GM12878 (cell line): ENCODE results near the gene MAP4K5. TPM values are rescaled to one million over a fixed set of nuclear protein-coding genes. Genes with fewer than 3 reads are reported as not detected.

ENCODE experiments used
- ATAC-seq: fragments of 200-7000 bp; cut with Tn5 transposase; 3 replicates; pipeline ENCODE4 v1.9.1; 2020; ENCODE audit warnings: mild to moderate bottlenecking, moderate library complexity
- BruUV-seq: library from RNA; stranded (reverse); fragments of 400-500 nt; replicated peaks from 2 replicates; lab custom pipeline; 2021; lab: Mats Ljungman, UMichigan
- CTCF ChIA-PET: fragments of 300-600 bp; sonication (Branson Sonifier 250); formaldehyde crosslinking; extraction: SDS; loops from one replicate; lab custom pipeline; 2021; ENCODE audit warnings: inconsistent platforms; lab: Yijun Ruan, JAX
- POLR2A ChIA-PET: fragments of 350-600 bp; formaldehyde crosslinking; extraction: SDS; loops from one replicate; lab custom pipeline; 2021; ENCODE audit warnings: inconsistent platforms; lab: Charles Lee
- RAD21 ChIA-PET: fragments of 300-600 bp; sonication (Branson Sonifier 250); formaldehyde crosslinking; loops from one replicate; lab custom pipeline; 2023; ENCODE audit warnings: antibody characterized with exemption; ENCODE audit not compliant: unreplicated experiment; lab: Charles Lee
- SMC1A ChIA-PET: fragments of 300-600 bp; sonication (Branson Sonifier 250); formaldehyde crosslinking; loops from one replicate; lab custom pipeline; 2023; ENCODE audit not compliant: unreplicated experiment, uncharacterized antibody; lab: Charles Lee
- DNase-seq: peaks from one replicate; pipeline ENCODE4 v3.0.0-alpha.2; 2011; ENCODE audit warnings: low read depth, low spot score
- FAIRE-seq: peaks from 3 replicates; lab custom pipeline; 2011; peaks lifted over from hg19 to GRCh38; lab: Jason Lieb, UNC
- H2AFZ ChIP-seq: 2 replicates; pipeline ENCODE4 v1.6.0; 2011; ENCODE audit warnings: low read depth, low read length, control low read depth; ENCODE audit not compliant: control insufficient read depth
- H3K27ac ChIP-seq: 2 replicates; pipeline ENCODE4 v1.5.1; 2011; ENCODE audit warnings: control low read depth; ENCODE audit not compliant: control insufficient read depth, insufficient read depth
- H3K27me3 ChIP-seq, 2 experiments: replicated peaks in 1 of 2; 2 replicates each; pipeline versions ENCODE4 v1.6.0 to v1.6.1; 2011; ENCODE audit warnings: low read length in 1 of 2; ENCODE audit not compliant: control insufficient read depth in 2 of 2, insufficient read depth in 2 of 2
- H3K36me3 ChIP-seq, 2 experiments: 2 replicates each; pipeline ENCODE4 v1.5.1; 2011; ENCODE audit warnings: low read length in 1 of 2; ENCODE audit not compliant: control insufficient read depth in 2 of 2, insufficient read depth in 2 of 2
- H3K4me1 ChIP-seq: 2 replicates; pipeline ENCODE4 v1.6.1; 2011; ENCODE audit warnings: mild to moderate bottlenecking, low read length, moderate library complexity, mixed read lengths; ENCODE audit not compliant: control insufficient read depth, insufficient read depth
- H3K4me2 ChIP-seq: 2 replicates; pipeline ENCODE4 v1.6.0; 2011; ENCODE audit warnings: control low read depth; ENCODE audit not compliant: control insufficient read depth, insufficient read depth
- H3K4me3 ChIP-seq: fragments of 200-600 bp; sonication (generic); 2 replicates; pipeline ENCODE4 v1.5.1; 2016
- H3K79me2 ChIP-seq: 2 replicates; pipeline ENCODE4 v1.6.0; 2011; ENCODE audit warnings: low read length; ENCODE audit not compliant: control insufficient read depth, insufficient read depth
- H3K9ac ChIP-seq: 2 replicates; pipeline ENCODE4 v1.8.0; 2011; ENCODE audit warnings: low read length, control low read depth, mixed read lengths; ENCODE audit not compliant: control insufficient read depth, insufficient read depth
- H3K9me3 ChIP-seq: replicated peaks from 3 replicates; pipeline ENCODE4 v1.5.1; 2011; ENCODE audit warnings: mild to moderate bottlenecking, low read length; ENCODE audit not compliant: control insufficient read depth, insufficient read depth
- H4K20me1 ChIP-seq: 2 replicates; pipeline ENCODE4 v1.6.0; 2011; ENCODE audit not compliant: control insufficient read depth, insufficient read depth
- CREB1 ChIP-seq: IDR thresholded peaks from 2 replicates; pipeline ENCODE4 v1.6.1; 2012; ENCODE audit warnings: low read depth, mild to moderate bottlenecking, inconsistent platforms
- CUX1 ChIP-seq: IDR thresholded peaks from 2 replicates; pipeline ENCODE4 v1.6.1; 2012; ENCODE audit warnings: improper control_type of control experiment, low read depth, low read length; ENCODE audit not compliant: insufficient replicate concordance
- ESRRA ChIP-seq: IDR thresholded peaks from 2 replicates; pipeline ENCODE4 v1.6.1; 2012; ENCODE audit warnings: mild to moderate bottlenecking, low read length, improper control_type of control experiment
- FOXM1 ChIP-seq: IDR thresholded peaks from 2 replicates; pipeline ENCODE4 v1.6.1; 2012; ENCODE audit warnings: low read depth, mild to moderate bottlenecking, inconsistent platforms, low read length, moderate library complexity
- GABPA ChIP-seq: IDR thresholded peaks from 2 replicates; pipeline ENCODE4 v1.6.1; 2014; ENCODE audit warnings: antibody characterized with exemption, low read depth, mild to moderate bottlenecking, inconsistent platforms
- NBN ChIP-seq: fragments of 450-650 bp; IDR thresholded peaks from 2 replicates; pipeline ENCODE4 v1.6.1; 2016
- NFIC ChIP-seq: IDR thresholded peaks from 2 replicates; pipeline ENCODE4 v1.6.1; 2012; ENCODE audit warnings: low read depth, mild to moderate bottlenecking, inconsistent platforms, low read length, moderate library complexity
- NR2C2 ChIP-seq: IDR thresholded peaks from 2 replicates; pipeline ENCODE4 v1.6.1; 2011; ENCODE audit warnings: borderline replicate concordance, low read depth; ENCODE audit not compliant: control insufficient read depth, insufficient read length
- SMC3 ChIP-seq: IDR thresholded peaks from 2 replicates; pipeline ENCODE4 v1.6.1; 2011; ENCODE audit warnings: low read length, improper control_type of control experiment, borderline replicate concordance
- SREBF1 ChIP-seq: IDR thresholded peaks from 2 replicates; pipeline ENCODE4 v1.6.1; 2012; ENCODE audit warnings: mild to moderate bottlenecking, low read length
- USF2 ChIP-seq: IDR thresholded peaks from 2 replicates; pipeline ENCODE4 v1.6.1; 2011; ENCODE audit warnings: low read depth, low read length, improper control_type of control experiment, borderline replicate concordance
- WGBS: methylation state at CpG from one replicate; pipeline ENCODE4 v1.1.6; 2016; ENCODE audit warnings: low lambda C conversion rate; ENCODE audit not compliant: insufficient replicate concordance, insufficient coverage; ENCODE audit errors: missing lambda C conversion rate; 5-methylcytosine and 5-hydroxymethylcytosine counted together
- in situ Hi-C: fragments of 300-500 bp; cut with MboI; formaldehyde crosslinking; loops from 9 replicates; pipeline ENCODE4 v1.14.3; 2018; ENCODE audit warnings: mixed read lengths
- intact Hi-C: fragments of 100-400 bp; cut with micrococcal nuclease; formaldehyde crosslinking; loops from one replicate; pipeline ENCODE4 v1.14.2; 2022; ENCODE audit not compliant: unreplicated experiment
- polyA plus RNA-seq, 11 experiments: library from polyadenylated mRNA; depleted of rRNA in 4 of 11; unstranded in 6 of 11; stranded (reverse) in 5 of 11; fragments of >200 nt; fragmentation: Nextera tagmentation in 4 of 11; fragmentation: Illumina TruSeq in 1 of 11; extraction: Ambion mirVana in 4 of 11; extraction: Trizol in 1 of 11; gene quantifications; 1 replicate in 1 of 11; 2 replicates in 10 of 11; pipeline versions ENCODE4 v1.2.1 to v1.2.3, GENCODE V29; 2011 to 2016; ENCODE audit warnings: inconsistent platforms in 2 of 11, missing spikeins in 2 of 11, low read depth in 1 of 11
- total RNA-seq, 4 experiments: library from RNA; depleted of rRNA in 3 of 4; stranded (reverse); fragments of >200 nt in 3 of 4; fragmentation: Illumina TruSeq in 1 of 4; extraction: Trizol in 1 of 4; gene quantifications; 2 replicates each; pipeline versions ENCODE4 v1.2.1 to v1.2.3, GENCODE V29; 2013 to 2021
- TF ChIP-seq, protein P1 (sequence below): fragments of 150-350 bp; IDR thresholded peaks from 2 replicates; pipeline ENCODE4 v1.6.1; 2016; ENCODE audit warnings: low read depth, low read length

MAP4K5 gene
- total and polyA plus RNA-seq, 10 of the 15 experiments (the other 5 are each of a cell fraction or from before 2014, with no cell fraction given) = 9.1 to 41.3 (median 30.1) TPM

DNA sequence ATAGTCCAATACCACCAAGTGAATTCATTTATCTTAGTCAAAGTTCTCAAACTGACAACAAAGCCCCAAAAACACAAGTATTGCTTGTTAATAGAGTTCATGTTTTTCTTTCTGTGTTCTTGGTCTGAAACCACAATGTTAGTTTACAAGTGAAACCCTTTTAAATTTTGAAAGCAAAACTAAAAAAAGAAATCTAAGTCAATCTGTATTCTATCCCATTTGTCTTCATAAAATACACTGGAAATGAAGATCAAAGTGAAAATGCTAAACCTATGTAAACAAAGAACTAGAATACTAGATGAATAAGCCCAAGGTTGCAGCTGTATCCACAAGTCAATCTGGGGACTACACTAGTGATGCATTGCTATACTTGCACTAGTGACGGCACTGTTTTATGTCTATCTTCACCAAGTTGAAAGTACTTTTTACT, 10.4 kb downstream of the MAP4K5 start:
- ChIA-PET SMC1A (interaction anchor here (0.9 to 1.6 kb wide), 6 partner anchors 10 to 254 kb away, joined by 3 to 7 read pairs (median 4); no protein-coding TSS in a partner anchor), RAD21 (interaction anchor here (1.0 to 3.3 kb wide), 4 partner anchors 10 to 200 kb away, joined by 3 to 13 read pairs (median 6); partner anchors contain the start of gene MAP4K5), CTCF (interaction anchor here (0.6 to 2.2 kb wide), 8 partner anchors 10 to 301 kb away, joined by 3 to 11 read pairs (median 6); partner anchors contain the start of gene MAP4K5), POLR2A (interaction anchor here (0.7 kb wide), 1 partner anchor 8 kb away, joined by 4 read pairs; no protein-coding TSS in a partner anchor)
- no peak for DNase-seq
- FAIRE-seq = peak; percentile 92
- BruUV-seq = no TSS peak
- H3K27me3 ChIP-seq = no peaks in the 10 kb centered on the region
- intact Hi-C loops = loop anchor here (2.0 kb wide), 1 partner anchor 123 kb away; no protein-coding TSS in a partner anchor
- H3K36me3 ChIP-seq = peaks cover 0 to 2% of the 10 kb centered on the region in 2 experiments; a peak in 1 of 4 replicates
- H3K4me2 ChIP-seq = peak overlapping the region; percentile 66
- peaks cover 38% of the 10 kb centered on the region for H3K4me1 ChIP-seq
- 0% methylated on average over 1 of the region's 1 CpG for WGBS
- no peak overlapping the region for H3K9ac ChIP-seq
- no peaks in the 10 kb centered on the region for H4K20me1 ChIP-seq
- peak overlapping the region; percentile 81; the same call in 1 of the 2 replicates for H3K27ac ChIP-seq
- H3K79me2 ChIP-seq = peaks cover 54% of the 10 kb centered on the region
- no peaks in the 10 kb centered on the region for H3K9me3 ChIP-seq
- no peak overlapping the region for H3K4me3 ChIP-seq
- in situ Hi-C loops = no loop called here
- no peak overlapping the region for H2AFZ ChIP-seq
- ATAC-seq = peak; percentile 82
- TF ChIP-seq CUX1 = no peak
- TF ChIP-seq, protein P1, sequence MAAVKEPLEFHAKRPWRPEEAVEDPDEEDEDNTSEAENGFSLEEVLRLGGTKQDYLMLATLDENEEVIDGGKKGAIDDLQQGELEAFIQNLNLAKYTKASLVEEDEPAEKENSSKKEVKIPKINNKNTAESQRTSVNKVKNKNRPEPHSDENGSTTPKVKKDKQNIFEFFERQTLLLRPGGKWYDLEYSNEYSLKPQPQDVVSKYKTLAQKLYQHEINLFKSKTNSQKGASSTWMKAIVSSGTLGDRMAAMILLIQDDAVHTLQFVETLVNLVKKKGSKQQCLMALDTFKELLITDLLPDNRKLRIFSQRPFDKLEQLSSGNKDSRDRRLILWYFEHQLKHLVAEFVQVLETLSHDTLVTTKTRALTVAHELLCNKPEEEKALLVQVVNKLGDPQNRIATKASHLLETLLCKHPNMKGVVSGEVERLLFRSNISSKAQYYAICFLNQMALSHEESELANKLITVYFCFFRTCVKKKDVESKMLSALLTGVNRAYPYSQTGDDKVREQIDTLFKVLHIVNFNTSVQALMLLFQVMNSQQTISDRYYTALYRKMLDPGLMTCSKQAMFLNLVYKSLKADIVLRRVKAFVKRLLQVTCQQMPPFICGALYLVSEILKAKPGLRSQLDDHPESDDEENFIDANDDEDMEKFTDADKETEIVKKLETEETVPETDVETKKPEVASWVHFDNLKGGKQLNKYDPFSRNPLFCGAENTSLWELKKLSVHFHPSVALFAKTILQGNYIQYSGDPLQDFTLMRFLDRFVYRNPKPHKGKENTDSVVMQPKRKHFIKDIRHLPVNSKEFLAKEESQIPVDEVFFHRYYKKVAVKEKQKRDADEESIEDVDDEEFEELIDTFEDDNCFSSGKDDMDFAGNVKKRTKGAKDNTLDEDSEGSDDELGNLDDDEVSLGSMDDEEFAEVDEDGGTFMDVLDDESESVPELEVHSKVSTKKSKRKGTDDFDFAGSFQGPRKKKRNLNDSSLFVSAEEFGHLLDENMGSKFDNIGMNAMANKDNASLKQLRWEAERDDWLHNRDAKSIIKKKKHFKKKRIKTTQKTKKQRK = no peak
- no peak for TF ChIP-seq SMC3
- TF ChIP-seq ESRRA = no peak
- no peak for TF ChIP-seq SREBF1
- TF ChIP-seq USF2 = no peak
- 0 out of 2 replicates have a peak, but pooled peaks have one; percentile 27 for TF ChIP-seq GABPA
- no peak for TF ChIP-seq NR2C2
- 0 out of 2 replicates have a peak, but pooled peaks have one; percentile 34 for TF ChIP-seq CREB1
- no peak for TF ChIP-seq NBN
- TF ChIP-seq FOXM1 = peak; percentile 17; the same call in 1 of the 2 replicates
- TF ChIP-seq NFIC = peak; percentile 77; the same call in 1 of the 2 replicates
